RWPE1 (cell line): ENCODE data around the gene BRPF1.

Source experiments
- CTCF ChIA-PET: fragments of 350-600 bp; sonication (Branson Sonifier 250); formaldehyde crosslinking; extraction: SDS; loops from one replicate; lab custom pipeline; 2021; lab: Yijun Ruan, JAX
- POLR2A ChIA-PET: fragments of 400-600 bp; formaldehyde crosslinking; extraction: SDS; loops from one replicate; lab custom pipeline; 2020; ENCODE audit warnings: antibody characterized with exemption; ENCODE audit not compliant: low non-redundant PET; lab: Yijun Ruan, JAX
- DNase-seq: peaks from one replicate; pipeline ENCODE4 v3.0.0; 2012; ENCODE audit warnings: low spot score
- H3K27ac ChIP-seq: fragments of 450-650 bp; 2 replicates; pipeline ENCODE4 v1.5.1; 2017
- TF ChIP-seq, protein P1 (sequence below): fragments of 450-650 bp; conservative IDR thresholded peaks from 2 replicates; pipeline ENCODE4 v1.5.1; 2017; ENCODE audit warnings: low read depth, mild to moderate bottlenecking

Gene BRPF1

DNA sequence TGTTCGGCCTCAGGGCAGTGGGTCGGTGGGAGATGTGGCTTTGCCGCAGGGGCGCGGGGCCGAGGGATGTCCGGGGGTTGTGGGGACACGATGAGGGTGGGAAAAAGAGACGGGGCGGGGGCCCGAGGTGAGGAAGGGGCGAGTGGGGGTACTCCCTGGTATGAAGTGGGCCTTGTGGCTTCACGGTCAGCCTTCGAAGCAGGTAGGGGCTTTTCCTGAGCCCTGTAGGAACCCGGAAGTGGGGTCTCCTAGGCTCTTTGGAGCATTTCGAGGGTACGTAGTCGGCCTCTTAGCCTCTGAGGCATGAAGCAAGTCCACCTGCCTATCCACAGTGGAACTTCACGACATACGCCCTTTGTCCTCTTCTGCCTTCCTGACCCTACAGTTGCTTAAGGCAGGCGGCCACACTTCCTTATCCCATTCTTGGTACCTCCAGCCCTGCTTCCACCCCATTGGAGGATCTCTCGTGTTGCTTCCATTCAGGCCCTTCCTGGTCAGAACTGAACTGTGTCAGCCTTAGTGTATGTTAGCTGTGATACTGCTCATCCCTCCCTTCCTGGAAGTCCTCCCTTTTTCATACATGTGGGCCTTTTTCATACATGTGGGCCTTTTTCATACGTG is 61.7 kb downstream of the BRPF1 start:
- TF ChIP-seq, protein P1, sequence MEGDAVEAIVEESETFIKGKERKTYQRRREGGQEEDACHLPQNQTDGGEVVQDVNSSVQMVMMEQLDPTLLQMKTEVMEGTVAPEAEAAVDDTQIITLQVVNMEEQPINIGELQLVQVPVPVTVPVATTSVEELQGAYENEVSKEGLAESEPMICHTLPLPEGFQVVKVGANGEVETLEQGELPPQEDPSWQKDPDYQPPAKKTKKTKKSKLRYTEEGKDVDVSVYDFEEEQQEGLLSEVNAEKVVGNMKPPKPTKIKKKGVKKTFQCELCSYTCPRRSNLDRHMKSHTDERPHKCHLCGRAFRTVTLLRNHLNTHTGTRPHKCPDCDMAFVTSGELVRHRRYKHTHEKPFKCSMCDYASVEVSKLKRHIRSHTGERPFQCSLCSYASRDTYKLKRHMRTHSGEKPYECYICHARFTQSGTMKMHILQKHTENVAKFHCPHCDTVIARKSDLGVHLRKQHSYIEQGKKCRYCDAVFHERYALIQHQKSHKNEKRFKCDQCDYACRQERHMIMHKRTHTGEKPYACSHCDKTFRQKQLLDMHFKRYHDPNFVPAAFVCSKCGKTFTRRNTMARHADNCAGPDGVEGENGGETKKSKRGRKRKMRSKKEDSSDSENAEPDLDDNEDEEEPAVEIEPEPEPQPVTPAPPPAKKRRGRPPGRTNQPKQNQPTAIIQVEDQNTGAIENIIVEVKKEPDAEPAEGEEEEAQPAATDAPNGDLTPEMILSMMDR = no peak
- POLR2A ChIA-PET = interaction anchor here (0.6 to 0.9 kb wide), 2 partner anchors 10 to 172 kb away, joined by 3 read pairs; no protein-coding TSS in a partner anchor
- no peak for DNase-seq
- peak overlapping the region; percentile 91 for H3K27ac ChIP-seq
- CTCF ChIA-PET = interaction anchor here (0.6 to 0.7 kb wide), 3 partner anchors 21 to 290 kb away, joined by 4 to 5 read pairs (median 4); no protein-coding TSS in a partner anchor

DNA sequence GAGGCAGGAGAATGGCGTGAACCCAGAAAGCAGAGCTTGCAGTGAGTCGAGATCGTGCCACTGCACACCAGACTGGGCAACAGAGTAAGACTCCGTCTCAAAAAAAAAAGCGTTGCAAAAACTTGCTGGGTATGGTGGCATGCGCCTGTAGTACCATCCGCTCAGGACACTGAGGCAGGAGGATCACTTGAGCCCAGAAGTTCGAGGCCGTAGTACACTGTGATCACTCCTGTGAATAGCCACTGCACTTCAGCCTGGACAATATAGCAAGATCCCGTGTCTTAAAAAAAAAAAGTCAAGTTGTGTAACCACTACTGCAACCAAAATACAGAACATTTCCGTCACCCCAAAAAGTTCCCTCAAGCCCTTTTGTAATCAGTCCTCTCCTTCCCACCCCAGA is 62.9 kb downstream of the BRPF1 start:
- CTCF ChIA-PET = no interaction called here
- DNase-seq = no peak
- TF ChIP-seq, protein P1 = no peak
- no peak overlapping the region for H3K27ac ChIP-seq
- POLR2A ChIA-PET = interaction anchor here (0.9 kb wide), 1 partner anchor 9 kb away, joined by 3 read pairs; no protein-coding TSS in a partner anchor

DNA sequence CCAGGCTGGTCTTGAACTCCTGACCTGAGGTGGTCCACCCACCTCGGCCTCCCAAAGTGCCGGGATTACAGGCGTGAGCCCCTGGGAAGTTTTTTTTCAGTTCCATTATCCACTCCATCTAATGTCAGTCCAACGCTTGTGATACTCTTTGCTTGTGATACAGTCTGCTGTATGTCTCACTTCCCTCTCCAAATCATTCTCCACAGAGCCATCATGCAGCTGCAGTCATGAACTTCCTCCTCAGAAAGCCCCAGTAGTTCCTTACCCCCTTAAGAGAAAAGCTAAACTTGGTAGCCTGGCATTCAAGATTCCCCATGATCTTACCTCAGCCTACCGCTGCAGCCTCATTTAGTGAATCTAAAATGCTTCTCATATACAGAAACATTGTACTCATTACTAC is 63.7 kb downstream of the BRPF1 start:
- TF ChIP-seq, protein P1 = no peak
- no peak overlapping the region for H3K27ac ChIP-seq
- CTCF ChIA-PET = no interaction called here
- POLR2A ChIA-PET = interaction anchor here (0.5 kb wide), 1 partner anchor 35 kb away, joined by 4 read pairs; no protein-coding TSS in a partner anchor
- DNase-seq = no peak

DNA sequence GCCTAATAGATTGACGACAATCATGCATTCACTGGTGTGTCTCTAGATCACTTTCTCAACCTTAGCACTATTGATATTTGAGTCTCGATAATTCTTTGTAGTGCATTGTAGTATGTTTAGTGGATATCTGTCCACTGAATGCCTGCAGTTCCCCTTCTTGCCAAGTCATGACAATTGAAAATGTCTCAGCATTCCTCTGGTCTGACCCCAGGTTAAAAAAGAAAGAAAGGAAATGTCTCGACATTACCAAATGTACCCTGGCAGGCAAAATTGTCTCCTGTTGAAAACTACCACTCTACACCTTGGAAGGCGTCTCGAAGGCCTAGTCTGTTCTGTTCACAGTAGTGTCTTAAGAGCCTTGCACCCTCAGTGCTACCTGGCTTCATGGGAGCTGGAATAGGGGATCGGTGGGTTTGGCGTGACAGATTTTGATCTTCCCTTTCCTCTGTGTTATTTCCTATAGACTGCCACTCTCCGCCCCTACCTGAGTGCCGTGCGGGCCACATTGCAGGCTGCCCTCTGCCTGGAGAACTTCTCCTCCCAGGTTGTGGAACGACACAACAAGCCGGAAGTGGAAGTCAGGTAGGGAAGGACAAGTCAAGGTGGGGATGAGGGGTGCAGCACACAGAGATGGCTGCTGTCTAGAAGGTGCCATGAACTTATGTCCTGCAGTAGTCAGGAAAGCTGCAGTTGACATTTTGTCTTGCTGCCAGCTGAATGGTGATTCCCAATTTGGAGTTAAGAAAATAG is 65.8 kb downstream of the BRPF1 start:
- no peak overlapping the region for H3K27ac ChIP-seq
- no peak for DNase-seq
- TF ChIP-seq, protein P1 = no peak
- ChIA-PET POLR2A (no interaction called here), CTCF (no interaction called here)
